HG03025 (cell line): ENCODE measurements around the gene EXOC4.

Experiments
- ATAC-seq: cut with Tn5 transposase; IDR thresholded peaks from one replicate; pipeline ENCODE4 v1.9.1; 2021; ENCODE audit warnings: mild to moderate bottlenecking, moderate library complexity; ENCODE audit not compliant: unreplicated experiment, low FRiP score

Gene EXOC4

DNA sequence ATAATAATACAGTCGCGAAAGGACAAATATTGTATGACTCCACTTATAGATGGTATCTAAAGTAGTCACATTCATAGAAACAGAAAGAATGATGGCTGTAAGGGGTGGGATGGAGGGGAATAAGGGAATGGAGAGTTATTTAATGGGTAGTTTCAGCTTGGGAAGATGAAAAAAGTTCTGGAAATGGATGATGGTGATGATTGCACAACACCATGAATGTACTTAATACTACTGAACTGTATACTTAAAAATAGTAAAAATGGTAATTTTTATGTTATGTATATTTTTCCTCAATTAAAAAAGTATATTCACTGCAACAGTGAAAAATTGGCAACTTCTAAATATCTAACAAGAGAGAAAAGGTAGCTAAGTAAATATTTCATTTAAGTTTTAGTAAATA lies 265.8 kb downstream of the EXOC4 start:
- ATAC-seq, result no peak

DNA sequence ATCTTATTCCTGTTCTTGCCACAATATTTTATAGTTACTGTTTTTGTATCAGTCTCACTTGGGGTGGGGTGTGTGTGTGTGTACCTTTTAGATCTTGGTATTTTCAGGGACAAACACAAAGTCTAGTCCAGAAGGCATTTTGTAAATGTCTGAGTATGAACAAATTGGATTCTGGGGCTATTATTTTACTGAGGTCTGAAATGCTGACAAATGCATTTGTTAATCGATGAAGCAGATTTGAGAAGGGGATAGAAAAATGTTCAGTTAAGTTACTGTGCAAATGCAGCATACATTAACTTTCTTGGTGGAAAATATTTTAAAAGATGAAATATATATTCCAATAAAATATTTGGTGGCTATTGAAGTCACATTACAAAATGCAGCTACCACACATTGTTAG lies 267.4 kb downstream of the EXOC4 start:
- no peak for ATAC-seq

DNA sequence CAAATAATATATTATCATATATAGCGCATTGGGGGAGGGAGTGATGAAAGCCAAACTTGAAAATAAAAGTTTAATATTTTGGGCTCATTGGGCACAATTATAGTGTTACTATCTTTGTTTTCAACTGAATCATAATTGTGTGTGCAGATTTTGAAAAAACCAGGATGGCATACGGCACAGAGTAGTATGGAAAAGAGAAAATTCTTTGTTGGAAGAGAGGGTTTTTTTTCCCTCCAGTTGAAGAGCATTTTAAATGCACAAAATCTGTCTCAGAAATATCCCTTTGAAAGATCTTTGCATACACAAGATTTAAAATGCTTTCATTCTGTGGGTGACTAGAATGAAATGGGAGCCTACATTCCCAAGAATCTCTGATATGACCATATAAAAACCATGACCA lies 269.6 kb downstream of the EXOC4 start:
- ATAC-seq, result no peak

DNA sequence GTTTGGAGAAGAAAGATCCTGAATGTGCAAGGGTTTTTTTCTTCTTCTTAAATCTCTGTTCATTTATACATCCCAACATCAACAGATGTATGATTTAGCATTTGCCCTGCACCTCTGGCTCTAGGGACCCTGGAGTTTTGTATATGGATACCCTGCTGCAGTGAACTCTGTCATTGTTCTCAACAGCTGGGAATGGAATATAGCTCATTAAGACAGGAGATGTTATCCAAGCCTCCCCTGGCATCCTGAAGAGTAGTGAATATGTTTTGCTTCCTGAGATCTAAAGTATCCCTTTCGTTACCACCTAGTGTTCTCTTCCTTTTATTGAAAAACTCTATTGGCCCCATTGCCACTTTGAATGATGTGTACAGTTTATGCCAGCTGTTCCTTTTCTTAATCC lies 275.9 kb downstream of the EXOC4 start:
- ATAC-seq, result no peak

DNA sequence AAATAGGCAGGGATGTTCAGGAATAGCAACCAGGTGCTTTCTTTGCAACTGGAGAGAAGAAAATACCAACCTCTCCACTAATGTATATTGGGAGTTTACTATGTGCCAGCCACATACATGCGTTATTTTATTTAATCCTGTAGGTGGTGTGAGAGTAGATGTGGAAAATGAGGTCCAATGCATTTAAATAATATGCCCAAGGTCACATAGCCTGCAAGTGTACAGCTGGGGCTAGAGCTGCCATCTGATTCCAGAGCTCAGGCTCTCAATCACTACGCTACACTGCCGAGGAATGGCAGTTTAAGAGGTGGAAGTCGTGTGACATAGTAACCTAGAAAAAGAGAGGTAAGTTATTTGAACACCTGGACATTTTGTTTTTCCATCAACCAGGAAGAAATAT lies 277.0 kb downstream of the EXOC4 start:
- no peak for ATAC-seq

DNA sequence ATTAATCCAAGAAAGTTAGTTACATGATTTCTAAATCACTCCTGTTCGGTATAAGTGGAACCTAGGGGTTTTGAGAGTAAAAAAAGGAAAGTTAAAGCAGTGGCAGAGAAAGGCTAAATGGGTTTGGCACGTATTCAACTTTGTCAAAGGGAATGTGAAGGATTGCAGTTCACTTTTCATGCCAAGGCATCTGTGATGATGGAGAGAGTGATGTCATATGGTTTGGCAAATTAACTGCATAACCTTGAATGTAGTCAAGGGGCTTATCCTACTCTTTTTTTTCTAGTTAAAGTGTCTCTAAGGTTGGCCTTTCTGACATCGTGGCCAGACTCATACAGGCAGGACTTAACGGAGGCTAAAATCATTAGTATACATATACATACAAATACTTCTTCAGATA lies 277.8 kb downstream of the EXOC4 start:
- ATAC-seq, result no peak

DNA sequence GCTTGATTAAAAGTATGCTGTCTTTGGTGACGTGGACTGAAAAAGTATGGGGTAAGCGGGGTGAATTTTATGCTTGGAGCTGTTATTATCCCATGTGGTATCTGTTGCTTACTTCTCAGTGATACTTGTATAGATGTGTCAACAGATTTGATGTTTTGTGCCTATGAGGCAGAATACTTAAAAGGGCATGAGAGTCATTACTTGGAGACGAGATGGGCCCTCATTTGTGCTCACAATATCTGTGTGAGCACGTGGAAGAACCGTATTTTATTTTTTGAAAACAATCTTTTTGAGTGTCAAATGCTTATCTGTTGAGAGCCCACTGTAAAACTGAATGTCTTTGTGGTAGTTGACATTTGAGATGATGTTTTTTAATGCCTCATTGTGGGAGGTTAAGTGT lies 281.9 kb downstream of the EXOC4 start:
- ATAC-seq, result no peak

DNA sequence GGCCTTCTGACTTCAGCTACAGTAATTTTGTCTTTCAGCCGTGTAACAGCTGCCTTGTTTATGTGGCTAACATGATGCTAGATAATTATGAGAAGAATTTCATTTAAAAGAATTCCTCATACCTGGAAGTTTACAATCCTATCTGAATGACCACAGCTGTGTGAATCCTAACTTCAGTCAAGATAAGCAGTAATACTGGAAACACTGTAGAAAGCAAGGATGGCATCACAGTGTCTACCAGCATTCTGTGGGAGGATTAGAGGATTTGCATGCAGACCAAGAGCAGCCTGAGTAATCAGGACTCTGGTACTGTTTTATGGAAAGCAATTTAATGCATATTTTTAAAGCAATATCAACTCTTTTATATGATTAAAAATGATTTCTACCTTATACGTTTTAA lies 282.4 kb downstream of the EXOC4 start:
- no peak for ATAC-seq

DNA sequence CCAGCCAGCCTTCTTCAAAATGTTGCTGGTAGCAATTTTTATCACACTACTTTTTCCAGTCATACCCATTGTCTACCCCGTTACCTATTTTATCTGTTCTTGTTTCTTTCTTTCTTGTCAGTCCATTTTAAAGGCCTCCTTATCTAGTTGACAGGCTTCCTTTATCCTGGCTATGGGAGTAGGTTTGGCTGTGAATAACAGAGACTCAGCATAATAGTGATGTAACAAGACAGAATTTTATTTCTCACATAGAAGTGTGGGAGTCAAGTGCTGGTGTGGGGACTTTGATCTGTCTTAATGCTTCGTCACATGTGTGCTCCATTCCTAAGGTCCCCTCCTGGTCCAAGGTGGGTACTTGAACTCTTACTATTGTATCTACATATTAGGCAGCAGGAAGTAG lies 283.6 kb downstream of the EXOC4 start:
- ATAC-seq, result no peak

DNA sequence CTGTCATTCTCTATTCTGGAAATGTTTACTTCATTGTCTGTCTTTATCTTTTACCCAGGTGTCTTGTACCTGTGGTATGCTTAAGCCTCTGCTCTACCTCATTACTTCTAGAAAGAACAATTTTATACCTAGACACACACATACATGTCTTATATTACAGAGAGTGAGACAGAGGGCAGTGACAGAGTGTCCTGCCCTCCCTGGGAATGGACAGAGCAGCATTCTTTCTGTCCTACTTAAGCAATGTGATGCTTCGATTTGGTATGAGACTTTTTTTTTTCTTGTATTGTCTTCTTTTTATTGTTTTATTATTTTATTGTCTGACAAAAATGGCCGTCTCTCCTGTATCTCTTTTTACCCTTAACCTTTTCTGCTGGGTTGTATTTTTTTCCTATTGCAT lies 286.1 kb downstream of the EXOC4 start:
- no peak for ATAC-seq

DNA sequence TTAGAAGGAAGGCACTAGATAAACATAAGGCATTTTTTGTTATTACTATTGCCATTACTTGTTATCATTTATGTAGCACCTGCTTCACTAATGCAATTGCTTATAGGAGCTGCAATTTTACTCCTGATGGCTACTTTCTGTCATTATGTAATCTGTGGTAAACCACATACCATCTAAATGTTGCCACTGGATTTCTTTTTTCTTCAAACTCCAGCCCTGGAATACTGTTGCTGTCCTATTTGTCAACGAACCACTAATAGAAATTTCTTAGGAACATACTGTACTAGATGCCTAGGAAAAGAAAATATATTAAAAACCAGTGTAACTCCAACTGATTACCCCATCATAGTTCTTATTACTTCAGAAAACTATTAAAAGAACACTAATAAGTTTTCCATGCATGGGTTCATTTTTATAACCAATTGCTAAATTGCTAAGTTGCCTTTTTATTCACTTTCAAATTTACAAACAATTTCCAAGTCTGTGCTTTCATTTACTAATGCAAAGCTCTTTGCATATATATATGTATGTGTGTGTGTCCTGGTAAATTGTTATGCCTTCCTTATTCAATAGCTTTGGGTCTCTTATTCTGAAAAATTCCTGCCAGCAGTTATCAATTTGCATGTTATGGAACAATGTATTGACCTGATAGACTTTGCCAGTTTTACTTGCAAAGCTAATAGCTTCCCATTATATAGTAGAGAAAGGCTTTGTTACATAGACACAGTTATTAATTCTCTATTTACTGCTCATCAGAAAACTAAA lies 287.4 kb downstream of the EXOC4 start:
- ATAC-seq, result no peak

DNA sequence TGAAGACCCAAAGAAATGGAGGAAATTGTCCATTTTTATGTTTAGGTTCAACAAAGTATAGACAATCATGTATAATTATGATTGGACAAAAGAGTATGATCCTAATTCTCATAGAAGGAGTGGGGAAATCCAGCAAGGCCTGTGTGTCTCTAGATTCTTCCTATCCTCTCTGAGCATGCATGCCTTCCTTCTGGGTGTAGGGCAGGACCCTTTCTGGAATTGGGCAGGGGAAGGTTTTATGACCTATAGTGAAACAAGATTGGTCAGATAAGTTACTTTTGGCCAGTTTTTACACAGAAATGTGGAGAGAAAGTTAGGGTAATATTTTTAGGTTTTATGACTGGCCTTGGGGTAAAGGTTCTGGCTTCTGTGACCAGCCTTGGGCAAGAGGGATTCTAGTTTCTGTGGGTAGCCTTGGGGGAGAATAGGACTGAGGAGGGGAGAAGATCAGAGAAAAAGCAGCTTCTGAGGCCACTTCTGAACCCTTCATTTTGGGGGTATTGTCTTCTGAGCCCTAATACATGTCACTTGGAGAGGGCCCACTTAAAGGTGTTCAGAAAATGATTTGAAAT lies 289.4 kb downstream of the EXOC4 start:
- ATAC-seq, result no peak

DNA sequence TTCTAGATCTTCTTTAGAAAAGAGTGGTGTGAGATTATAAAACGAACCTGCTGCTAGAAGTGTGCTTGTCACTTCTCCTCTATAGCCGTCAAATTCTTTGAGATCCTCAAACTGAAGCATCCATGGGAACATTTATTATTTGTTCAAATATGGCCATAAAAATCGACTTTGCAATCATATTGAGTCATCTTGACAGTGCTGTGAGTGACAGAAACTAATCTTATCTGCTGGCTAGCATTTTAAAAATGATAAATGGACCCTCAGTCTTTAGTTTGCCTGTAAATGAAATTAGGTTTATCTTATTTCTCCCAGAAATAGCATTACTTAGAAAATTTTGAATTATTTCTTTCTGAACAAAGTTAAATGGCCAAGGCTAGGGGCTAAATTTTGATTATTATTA lies 290.8 kb downstream of the EXOC4 start:
- no peak for ATAC-seq

DNA sequence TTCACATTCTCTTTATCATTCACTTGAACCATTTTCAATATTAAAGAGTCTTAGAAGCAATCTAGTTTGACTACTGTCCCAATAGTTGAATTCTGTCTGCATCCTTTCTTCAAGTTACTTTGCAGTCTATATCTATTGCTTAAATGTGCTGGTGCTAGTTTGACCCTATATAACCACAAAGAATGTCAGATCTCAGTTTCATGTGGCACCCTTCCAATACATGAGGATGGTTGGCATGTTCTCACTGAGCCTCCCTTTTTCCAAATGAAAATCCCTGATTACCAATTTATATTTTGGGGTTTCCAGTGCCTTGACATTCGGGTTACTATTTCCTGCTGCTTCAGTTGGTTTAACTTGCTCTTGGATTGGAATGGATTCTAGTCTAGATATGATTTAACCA lies 292.7 kb downstream of the EXOC4 start:
- ATAC-seq, result no peak

DNA sequence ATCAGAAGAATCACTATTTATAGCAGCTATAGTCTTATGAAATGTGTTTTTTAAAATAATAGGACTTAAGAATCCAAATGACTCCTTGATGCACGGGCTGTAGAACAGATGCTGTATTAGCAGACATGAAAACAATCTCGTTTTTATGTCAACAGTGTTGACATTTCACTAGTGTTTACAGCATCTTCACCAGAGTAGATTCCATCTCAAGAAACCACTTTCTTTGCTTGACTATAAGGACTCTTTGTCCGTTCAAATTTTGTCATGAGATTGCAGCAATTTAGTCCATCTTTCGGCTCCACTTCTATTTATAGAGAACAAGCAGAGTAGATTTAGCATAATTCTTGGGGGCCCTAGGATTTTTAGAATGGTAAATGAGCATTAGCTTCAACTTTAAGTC lies 295.1 kb downstream of the EXOC4 start:
- ATAC-seq, result no peak

DNA sequence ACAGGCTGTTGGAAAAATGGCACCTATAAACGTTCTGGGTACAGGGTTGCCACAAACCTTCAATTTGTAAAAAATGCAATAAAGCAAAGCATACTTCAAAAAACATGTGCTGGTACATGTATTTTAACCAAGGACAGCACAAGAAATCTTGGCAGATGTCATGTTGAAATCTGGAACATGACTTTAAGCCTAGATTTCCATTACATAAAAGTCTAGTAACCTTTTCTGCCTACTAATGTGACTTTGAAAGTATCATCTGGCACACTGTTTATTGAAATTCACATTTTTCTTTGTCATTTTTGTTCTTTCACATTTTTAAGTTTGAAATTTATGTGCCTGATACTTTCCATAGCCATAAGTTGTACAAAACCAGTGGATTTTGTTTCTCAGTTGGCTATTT lies 296.8 kb downstream of the EXOC4 start:
- no peak for ATAC-seq

DNA sequence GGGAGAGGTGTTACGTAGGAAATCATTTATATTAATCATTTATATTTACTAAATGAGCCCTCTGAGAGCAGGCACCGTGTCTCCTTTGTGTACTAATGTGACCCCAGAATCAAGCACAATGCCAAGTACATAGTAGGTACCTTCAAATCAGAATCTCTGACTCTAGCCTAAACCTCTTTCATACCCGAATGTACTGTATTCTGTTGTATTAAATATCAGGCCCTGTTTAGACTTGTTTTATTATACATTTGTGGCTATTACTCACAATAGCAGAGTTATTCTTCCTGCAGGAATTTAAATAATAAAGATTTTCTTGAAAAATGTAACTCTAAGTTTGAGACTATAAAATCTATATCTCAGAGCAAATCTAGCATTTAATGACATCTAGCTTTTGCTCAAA lies 297.3 kb downstream of the EXOC4 start:
- ATAC-seq, result no peak

DNA sequence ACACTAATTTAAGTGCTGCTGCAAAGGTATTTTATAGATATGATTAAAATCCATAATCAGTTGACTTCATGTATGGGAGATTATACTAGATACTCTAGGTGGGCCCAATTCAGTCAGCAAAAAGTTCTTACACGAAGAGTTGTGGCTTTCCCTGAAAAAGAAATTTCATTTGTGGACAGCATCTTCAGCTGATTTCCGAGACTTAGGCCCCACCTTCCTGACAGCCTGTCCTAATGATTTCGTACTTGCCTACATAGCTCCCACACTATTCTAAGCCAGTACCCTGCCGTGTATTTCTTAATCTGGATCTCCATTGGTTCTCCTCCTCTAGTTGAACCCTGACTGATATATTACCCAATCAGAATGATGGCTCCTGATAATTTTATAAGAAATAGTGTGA lies 297.9 kb downstream of the EXOC4 start:
- ATAC-seq, result no peak

DNA sequence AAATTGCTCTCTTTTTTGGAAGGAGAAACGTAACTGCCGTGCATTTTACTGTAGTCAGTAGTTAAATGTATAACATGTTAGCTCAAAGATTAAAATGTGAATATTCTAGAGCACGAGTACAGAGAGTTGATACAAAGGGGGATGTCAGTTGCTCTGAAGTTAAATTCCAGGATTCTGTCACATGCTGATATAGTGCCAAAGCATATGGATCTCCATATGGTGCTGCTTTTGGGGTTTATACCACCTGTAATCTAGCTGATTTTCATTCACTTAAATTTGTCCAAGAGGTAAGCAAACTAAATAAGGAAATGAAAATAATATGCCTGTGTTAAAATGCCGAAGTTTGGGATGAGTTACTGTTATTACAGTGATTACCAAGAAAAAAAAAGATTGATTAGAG lies 298.6 kb downstream of the EXOC4 start:
- no peak for ATAC-seq

DNA sequence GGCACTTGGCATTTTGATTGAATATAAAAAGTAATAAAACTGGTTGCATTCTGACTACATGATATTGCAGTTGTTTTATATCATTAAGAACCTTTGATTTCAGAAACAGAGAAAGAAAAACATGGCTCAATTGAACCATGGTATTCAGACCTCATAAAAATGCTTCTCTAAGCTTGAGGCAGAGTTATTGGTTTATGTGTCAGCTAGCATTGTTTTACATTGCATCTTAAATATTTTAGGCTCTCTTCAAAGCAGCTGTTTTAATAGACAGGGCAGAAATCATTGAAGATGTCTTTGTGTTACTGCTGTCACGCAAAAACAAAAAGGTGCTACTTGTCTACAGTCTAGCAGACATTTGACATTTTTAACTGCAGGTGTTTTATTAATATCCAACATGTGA lies 299.2 kb downstream of the EXOC4 start:
- ATAC-seq, result no peak

DNA sequence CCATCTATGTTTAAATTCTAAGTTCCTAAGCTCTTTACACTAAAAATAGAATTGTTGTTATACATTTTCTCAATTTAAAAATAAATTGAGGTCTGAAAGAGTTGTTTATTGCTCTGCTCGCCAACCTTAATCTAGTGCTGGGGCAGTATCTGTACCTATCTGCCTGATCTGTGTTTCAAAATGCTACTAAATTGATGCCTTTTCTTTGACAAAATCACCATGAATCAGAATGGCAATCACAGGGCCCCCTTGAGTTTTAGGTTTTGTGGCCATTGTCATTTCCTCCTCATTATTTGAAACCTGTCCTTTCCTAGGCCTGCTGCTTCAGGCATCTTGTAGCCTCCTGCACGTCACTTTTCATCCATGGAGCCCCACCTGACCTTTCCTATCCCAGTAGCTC lies 301.5 kb downstream of the EXOC4 start:
- ATAC-seq, result no peak

DNA sequence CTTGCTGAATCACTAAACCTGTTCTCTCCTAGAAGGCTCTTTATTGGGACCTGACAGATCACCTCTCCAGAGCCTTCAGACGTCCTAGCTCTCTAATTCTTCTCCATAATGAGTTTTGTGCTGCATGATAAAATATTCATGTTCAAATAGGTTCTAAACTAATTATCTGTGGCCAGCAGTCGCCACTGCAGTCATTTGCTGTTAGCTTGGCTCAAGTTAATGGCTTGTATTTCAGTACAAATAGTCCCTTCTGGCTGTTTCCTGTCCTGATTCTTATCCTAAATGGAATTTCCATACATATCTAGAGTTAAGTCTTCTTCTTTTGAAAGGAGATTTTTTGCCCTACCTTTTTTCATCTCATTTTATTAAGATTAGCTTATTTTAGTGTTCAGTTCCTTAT lies 303.2 kb downstream of the EXOC4 start:
- ATAC-seq, result no peak

DNA sequence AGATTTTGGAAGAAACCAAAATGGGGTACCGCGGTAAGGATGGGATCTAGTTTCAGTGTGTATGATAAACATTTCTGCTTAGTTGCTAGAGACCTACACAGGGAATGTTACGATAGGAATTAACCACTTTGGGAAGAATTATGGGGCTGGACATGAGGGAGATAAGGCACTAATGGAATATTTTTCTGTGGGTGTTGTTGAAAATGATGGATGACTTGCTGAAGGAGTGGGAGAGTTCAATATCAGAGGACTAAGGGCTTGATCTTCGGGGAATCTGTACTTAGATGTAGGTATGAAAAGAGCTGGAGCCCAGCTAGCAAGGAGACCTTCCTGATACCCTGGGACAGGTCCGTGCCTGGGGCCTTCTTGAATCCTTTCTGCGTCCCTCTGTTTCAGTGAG lies 303.7 kb downstream of the EXOC4 start:
- no peak for ATAC-seq
